GM21381 (cell line): ENCODE measurements around the gene RIPPLY3.
"Not testable (repeated sequence)": the region's sequence is repeated elsewhere in the genome, so short reads cannot be mapped to it uniquely, and the experiment has no call there.

Experiments used
- ATAC-seq: cut with Tn5 transposase; IDR thresholded peaks from one replicate; pipeline ENCODE4 v1.9.1; 2021; ENCODE audit warnings: mild to moderate bottlenecking, moderate library complexity; ENCODE audit not compliant: unreplicated experiment

RIPPLY3 gene

DNA sequence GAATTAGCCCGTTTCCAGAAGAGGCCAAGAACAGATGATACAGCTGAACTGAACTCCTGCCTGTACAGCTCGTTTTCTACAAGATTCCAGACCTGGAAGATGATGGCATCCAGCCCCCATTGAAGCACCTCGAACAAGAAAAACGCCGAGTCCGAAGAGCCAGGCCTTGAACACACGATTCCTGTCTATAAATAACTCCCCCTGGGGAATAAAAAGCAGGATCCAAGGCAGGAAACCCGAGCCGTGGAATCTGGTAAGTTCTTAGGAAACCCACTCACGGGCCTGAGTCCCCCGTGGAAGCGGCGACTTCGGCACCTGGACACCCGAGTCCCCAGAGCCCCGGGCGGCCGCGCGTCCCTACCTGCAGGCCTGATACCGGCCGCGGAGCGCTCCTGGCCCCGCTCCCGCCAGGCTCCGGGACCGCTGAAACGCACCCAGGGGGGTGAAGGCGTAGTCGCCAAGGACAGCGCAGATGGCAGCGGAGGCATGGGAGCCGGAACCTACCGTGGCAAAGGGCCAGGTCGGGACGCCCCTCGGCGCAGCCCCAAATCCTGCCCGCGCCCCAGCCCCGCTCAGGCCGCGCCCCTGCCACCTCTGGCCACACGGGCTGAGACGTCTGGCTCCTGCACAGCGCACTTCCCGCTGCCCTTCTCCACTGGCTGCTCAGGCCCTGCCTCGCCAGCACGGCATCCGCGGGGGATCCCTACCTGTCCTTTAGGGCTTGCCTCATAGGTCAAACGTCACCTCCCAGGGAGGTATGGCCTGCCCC is 26.0 kb upstream of the RIPPLY3 start:
- no peak for ATAC-seq

DNA sequence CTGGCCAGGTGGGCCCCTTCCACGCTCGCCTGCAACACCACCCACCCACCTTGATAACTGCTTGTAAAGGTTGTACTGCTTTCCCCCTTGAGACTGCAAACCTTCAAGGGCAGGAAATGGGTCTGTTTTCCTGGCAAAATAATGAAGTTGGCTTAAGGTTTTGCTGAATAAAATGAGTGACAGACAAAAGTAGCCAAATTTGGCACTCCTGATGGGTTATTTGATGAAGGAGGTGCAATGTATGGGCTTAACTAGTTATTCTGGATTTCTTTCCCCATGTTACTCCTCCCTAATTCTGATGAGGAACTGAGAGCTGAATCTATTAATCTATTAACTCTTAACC is 25.5 kb upstream of the RIPPLY3 start:
- ATAC-seq: no peak

DNA sequence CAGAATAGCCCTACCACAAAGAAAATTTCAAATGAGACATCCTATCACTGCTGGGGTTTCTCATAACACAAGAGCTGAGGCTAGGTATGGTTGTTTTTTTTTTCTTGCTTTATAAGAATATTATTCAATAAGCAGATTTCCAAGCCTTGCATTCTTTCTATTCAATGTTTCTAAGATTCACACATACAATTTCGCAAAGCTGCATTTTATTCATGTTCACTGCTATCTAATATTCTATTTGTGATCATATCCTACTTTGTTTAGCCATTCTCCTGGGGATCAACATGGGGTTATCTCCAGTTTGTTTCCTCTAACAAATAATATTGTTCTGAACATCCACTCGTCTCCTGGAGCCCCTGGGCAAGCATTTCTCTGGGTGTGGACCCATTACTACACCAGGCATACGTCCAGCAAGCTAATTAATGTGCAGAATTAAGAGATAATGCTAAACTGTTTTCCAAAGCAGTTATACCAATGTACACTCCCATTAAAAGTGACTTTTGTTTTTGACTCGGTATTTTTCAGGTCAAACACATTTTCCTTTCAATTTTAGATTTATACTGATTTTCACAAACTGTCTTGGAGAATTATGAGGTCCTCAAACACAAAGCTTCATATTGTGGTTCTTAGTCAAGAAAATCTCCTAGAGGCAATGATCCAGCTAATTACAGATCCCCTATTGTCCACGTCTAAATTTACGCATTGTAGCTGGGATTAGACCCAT is 24.4 kb upstream of the RIPPLY3 start:
- no peak for ATAC-seq

DNA sequence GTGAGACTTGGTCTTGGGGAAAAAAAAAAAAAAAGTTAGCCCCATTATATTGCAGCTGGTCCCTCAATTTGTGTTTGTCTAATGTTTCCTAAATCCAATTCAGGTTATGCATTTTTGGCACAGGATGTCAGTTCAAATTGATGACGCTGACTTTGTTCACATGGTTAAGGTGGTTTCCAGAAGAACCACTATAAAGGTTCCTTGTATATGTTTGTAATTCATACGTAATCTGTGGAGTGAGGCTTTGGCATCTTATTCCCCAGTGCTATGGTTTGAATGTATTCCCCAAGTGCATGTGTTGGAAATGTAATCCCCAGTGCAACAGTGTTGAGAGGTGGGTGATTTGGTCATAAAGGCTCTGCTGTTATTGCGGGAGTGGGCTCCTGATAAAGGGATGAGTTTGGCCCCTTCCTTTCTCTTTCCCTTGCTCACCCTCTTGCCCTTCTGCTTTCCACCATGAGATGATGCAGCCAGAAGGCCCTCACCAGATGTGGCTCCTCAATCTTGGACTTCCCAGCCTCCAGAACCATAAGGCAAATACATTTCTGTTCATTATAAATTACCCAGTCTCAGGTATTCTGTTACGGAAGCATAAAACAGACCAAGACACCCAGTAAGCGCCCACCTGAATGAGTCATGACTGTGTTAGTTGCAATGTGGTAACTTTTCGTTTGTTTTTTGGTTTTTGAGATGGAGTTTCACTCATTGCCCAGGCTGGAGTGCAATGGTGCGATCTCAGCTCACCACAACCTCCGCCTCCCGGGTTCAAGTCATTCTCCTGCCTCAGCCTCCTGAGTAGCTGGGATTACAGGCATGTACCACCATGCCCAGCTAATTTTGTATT is 20.5 kb upstream of the RIPPLY3 start:
- no peak for ATAC-seq

DNA sequence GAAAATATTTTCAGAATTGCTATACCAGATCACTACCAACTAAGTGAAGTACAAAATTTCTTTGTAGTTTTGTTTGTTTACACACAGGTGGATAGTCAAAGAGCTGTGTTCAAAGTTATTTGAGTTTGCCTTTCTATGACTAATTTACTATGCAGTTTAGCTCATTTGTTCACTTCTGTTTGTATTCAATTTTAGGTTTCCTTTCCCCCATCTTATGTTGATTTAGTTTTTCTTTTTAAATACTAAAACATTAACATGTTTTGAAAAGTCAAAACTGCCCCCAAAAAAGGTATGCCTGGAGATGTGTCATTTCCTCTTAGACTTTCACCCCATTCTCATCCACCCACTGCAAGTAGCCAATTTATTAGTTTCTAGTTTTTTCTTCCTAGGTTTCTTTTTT is 18.7 kb upstream of the RIPPLY3 start:
- no peak for ATAC-seq

DNA sequence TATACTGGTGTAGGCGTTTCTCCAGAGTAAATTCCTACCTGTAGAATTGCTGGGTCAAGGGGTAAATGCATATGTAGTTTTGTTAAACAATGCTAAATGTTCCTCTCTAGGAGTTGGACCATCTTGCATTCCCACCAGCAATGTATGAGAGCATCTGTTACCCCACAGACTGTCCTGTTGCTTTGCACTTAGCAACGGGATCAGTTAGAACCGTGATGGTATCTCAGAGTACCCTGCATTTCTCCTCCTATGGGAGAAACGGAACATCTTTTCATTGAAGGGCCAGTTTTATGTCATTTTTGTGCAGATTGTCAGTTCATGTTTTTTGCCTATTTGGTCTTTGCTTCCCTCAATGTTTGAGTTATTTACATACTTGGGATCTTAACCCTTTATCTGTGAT is 18.0 kb upstream of the RIPPLY3 start:
- ATAC-seq: no peak

DNA sequence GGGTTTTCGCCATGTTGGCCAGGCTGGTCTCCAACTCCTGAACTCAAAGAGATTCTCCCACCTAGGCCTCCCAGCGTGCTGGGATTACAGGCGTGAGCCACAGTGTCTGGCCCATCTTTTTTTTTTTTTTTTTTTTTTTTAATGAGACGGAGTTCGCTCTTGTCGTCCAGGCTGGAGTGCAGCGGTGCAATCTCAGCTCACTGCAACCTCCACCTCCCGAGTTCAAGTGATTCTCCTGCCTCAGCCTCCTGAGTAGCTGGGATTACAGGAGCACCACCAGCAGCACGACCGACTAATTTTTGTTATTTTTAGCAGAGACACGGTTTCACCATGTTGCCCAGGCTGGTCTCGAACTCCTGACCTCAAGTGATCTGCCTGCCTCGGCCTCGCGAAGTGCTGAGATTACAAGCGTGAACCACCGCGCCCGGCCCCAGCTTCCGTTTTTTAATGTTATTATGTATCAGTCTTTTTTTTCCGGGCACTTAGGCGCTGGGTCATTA is 17.3 kb upstream of the RIPPLY3 start:
- ATAC-seq: not testable (repeated sequence)

DNA sequence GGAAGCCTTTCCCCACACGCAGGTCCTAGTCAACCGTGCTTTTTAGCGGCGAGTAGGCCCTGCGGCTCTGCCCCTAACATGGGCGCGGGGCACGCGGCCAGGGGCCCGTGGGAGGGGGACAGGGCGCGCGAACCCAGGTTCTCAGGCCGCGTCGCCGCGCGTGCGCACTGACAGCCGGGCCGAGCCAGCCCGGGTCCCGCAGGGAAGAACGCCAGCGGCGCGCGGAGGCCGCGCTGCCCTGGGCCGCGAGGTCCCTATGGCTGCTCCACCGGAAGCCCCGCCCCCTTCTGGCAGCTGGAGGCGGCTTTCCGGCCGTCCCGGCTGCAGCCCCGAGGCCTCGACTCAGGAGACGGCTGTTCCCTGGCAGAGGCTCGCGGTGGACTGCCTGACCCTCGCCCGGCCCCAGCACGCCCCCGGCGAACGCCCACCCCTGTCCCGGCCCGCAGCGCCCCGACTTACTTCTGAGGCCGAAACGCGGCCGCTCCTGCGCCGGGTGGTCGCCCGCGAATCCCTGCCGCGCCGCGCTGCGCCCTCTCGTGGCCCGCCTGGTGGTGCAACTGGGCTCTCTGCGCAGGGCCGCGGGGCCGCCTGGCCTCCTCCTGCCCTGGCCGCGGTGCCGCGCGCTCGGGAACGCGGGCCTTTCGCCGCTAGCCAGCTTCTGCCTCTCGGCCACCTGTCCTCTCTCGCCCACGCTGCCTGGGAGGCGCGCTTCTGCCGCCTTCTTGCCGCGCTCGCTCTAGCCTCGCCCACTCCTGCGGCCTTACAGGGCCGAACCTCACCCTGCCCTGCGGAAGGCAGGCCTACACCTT is 16.6 kb upstream of the RIPPLY3 start:
- ATAC-seq: peak; percentile 92

DNA sequence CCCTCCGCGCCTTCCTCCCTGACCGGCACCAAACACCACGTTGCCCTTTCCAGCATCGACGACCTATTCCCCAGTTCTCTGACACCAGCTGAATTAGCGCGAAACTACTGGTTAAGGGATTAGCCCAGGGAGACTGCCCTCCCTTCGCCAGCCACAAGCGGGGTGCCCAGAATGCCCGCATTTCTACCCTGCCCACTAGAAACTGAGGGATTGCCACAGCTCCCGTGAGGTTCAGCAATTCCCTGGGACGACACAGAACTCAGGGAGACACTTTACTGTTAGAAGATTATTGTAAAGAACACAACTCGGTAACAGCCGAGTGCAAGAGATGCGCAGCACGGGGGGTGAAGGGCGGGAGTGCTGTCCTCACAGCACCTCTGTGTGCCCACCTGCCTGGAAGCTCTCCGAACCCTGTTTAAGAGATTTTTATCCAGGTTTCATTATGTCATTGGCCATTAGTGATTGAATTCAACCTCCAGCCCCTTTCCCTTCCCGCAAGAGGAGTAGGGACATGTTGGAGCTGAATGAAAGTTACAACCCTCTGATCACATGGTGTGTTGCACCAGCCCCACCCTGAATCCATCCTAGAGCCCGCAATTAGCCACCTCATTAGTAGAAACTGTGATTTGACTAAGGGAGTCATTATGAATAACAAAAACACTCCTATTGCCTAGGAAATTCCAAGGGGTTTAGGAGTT is 15.8 kb upstream of the RIPPLY3 start:
- ATAC-seq: no peak

DNA sequence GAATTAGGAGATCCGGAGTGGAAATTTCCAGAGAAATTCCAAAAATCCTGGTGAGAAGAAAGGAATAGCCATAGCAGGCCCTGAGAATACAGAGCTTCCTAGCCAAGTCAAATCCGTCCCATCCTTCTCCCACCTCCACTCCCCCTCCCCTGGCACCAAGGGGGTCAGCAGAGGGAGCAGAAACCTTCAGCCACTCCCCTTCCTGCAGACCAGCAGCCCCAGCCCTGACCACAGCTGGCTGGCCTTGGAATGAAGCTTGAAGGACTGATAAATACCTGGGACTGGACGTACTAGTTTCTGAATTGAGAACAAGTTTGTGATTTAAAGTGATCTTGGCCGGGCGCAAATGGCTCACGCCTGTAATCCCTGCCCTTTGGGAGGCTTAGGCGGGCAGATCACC is 13.8 kb upstream of the RIPPLY3 start:
- ATAC-seq: no peak

DNA sequence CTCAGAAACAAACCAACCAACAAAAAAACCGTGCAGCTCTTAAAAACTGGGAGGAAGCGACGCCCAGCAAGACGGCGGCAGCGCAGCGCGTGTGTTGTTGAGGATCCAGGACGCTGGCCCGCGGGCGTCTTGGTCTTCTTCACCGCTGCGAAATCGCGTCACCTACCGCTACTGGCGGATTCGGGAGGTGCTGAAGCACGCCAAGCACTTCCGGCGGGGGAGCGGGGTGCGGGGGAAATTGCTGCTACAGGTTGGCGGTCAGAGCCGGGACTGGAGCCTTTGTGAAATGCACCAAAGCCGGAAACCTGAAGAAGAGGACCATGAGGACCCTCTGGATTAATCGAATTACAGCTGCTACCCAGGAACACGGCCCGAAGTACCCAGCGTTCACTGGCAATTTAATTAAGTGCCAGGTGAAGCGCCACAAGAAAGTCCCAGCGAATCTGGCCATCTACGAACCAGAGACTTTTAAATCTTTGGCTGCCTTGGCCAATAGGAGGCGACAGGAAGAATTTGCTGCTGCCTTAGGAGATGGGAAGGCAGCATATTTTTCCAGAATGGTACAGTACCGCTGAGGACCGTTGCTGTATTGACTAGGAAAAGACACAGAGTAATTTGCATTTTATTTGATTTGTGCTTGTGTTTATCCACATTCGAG is 11.9 kb upstream of the RIPPLY3 start:
- ATAC-seq: no peak

DNA sequence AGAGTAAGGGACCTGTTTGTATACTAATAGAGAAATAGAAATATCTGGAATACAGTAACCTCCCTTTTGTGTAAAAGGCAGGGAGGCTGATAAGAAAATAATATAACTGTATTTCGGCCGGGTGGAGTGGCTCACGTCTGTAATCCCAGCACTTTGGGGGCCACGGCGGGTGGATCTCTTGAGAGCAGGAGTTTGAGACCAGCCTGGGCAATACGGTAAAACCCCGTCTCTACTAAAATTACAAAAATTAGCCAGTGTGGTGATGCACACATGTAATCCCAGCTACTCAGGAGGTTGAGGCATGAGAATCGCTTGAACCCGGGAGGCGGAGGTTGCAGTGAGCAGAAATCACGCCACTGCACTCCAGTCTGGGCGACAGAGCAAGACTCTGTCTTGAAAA is 11.2 kb upstream of the RIPPLY3 start:
- not testable (repeated sequence) for ATAC-seq

DNA sequence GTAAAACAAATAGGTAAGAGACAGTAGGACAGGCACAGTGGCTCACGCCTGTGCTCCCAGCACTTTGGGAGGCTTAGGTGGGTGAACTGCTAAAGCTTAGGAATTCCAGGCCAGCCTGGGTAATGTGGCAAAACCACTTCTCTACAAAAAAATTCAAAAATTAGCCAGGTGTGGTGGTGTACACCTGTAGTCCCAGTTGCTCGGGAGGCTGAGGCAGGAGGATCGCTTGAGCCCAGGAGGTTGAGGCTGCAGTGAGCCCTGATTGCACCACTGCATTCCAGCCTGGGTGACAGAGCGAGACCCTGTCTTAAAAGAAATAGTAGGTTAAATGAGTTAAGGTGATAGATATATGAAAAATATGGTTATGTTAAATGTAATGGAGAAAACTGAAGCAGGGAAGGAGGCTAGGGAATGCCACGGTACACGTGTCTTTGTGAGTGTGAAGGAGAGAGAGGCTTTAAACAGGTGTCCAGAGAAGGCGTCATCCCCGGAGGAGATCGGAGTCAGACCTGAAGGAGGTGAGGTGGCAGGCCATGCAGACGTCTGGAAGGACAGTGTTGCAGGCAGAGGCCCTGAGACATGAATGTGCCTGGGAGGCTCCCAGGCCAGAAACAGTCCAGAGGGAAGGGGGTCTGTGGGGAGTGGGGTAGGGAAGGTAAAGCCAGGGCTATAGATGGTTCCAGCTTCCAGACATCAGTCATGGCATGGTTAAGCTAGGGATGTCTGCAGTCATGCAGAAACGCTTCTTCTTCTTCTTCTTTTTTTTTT is 7.2 kb upstream of the RIPPLY3 start:
- ATAC-seq: no peak

DNA sequence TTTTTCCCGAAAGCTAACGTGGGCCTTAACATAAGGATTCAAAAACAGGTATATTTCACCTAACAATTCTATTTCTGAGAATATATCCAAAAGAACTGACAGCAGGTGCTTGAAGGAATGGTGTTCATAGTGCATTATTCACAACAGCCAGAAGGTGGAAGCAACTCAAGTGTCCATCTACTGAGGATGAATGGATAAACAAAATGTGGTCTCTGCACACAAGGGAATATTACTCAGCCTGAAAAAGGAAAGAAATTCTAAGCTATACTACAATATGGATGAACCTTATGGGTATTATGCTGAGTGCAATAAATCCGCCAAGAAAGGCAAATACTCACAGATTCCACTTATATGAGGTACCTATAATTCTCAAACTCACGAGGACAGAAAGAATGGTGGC is 6.1 kb upstream of the RIPPLY3 start:
- ATAC-seq: no peak

DNA sequence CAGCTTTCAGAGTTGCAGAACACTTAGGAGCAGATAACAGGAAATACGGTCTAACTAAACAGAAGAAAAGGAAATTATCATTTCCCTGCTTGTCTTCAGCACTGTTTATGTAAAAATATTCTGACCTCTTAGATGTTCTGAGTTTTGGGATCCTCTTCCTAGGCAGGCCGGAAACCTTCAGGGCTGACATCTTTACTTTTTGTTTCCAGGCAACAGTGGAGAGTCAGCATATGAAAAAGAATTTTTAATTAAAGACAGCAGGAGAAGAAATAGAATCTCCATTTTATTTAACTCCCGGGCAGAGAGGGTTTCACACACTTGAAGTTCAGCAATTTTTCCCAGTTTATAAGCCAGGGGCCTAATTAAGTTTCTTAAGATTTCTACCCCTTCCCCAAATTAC is 5.1 kb upstream of the RIPPLY3 start:
- ATAC-seq: no peak

DNA sequence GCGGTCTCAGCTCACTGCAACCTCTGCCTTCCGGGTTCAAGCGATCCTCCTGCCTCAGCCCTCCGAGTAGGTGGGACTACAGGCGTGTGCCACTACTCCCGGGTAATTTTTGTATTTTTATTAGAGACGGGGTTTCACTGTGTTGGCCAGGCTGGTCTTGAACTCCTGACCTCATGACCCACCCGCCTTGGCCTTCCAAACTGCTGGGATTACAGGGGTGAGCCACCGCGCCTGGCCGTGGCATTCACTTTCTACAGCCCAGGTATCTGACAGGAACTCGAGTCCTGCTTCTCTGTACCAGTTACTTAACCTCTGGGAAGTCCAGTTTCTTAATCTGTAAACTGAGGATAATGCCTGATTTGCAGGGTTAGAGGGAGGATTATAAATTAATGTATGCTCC is 3.7 kb upstream of the RIPPLY3 start:
- not testable (repeated sequence) for ATAC-seq

DNA sequence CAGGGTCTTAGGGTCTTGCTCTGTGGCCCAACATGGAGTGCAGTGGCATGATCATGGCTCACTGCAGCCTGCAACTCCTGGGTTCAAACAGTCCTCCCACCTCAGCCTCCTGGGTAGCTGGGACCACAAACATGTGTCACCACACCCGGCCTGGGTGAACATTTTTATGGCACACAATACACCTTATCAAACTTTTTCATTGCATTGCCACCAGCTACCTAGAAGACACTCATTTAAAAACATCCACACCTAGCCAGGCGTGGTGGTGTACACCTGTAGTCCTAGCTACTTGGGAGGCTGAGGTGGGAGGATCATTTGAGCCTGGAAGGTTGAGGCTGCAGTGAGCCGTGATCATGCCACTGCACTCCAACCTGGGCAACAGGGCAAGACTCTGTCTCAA is 2.6 kb upstream of the RIPPLY3 start:
- not testable (repeated sequence) for ATAC-seq

DNA sequence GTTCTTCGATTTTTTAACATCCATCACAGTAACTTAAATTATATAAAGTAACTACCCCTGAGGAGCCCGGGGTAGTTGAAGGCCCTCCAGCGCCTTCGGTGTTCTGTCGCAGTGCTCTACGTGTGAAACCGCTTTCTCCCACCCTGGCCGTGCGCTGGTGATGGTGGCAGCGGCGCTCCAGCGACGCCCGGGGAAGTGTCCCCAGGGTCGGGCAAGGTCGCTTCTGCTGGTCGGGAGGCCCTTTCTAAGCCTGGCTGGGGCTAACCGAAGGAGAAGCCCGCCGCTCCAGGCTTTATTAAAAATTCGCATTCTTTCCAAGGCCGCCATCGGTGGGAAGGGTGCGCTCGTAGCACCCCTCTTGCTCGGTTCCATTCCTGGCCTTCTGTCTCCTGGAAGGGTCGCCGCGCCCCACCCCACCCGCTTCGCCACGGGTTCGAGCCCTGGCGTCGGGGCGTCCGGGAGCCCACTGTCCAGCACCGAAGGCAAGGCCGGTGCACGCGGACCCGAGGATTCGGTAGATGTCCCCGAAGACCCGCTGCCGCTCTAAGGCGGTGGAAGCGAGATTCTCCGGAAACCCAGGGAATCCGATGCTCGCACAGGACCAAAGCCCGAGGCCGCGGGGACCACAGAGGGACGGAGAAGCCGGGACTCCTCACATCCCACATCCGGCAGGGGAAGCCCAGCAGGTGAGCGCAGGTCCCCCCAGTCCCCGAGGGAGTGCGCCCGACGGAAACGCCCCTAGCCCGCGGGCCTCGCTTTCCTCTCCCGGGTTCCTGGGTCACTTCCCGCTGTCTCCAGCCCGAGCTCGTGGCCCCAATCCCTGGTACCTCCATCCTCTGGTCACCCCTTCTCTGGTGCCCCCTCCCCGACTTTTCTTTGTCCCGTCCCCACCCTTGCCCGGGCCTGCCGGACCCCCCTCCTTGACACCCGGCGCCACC is 685 bp upstream of the RIPPLY3 start:
- ATAC-seq: no peak
